ENCODE data around the gene FHAD1. TPM values are rescaled to one million over a fixed set of nuclear protein-coding genes. Genes with fewer than 3 reads are reported as not detected.

Gene FHAD1
- polyA plus RNA-seq, 3 donors: 0.67 to 0.69 TPM; not detected in 1

GRCh38 chr1:15380601-15381508, 133.8 kb downstream of the FHAD1 start:
- Histone ChIP-seq H3K4me1 (ENCODE audit: control insufficient read depth in 1 of 2, insufficient read depth in 2 of 2, low read length in 2 of 2) (peaks cover 12 to 13% of the 10 kb centered on the region in 2 donors), H3K4me2 (replicated peaks; ENCODE audit: extremely low read depth, low read length, poor library complexity, severe bottlenecking) (no peak overlapping the region), H3K79me2 (ENCODE audit: insufficient read depth, low read length) (no peaks in the 10 kb centered on the region), H3K4me3 (replicated peaks in 1 of 3; ENCODE audit: low read depth in 2 of 3, low read length in 3 of 3) (no peak overlapping the region), H3K36me3 (replicated peaks in 1 of 2; ENCODE audit: control insufficient read depth in 1 of 2, insufficient read depth in 2 of 2, low read length in 2 of 2) (no peaks in the 10 kb centered on the region), H4K20me1 (ENCODE audit: insufficient read depth, low read length) (no peaks in the 10 kb centered on the region), H3K27ac (ENCODE audit: low read depth in 1 of 2, low read length in 2 of 2) (no peak overlapping the region), H3K27me3 (ENCODE audit: control insufficient read depth in 2 of 2, insufficient read depth in 2 of 2, low read length in 2 of 2) (peaks cover 0 to 5% of the 10 kb centered on the region in 2 donors), H2AFZ (ENCODE audit: insufficient read depth, low read depth, low read length, poor library complexity, severe bottlenecking) (no peak overlapping the region), H3K9me3 (replicated peaks in 1 of 2; ENCODE audit: control insufficient read depth in 1 of 2, insufficient read depth in 1 of 2, low read length in 2 of 2) (no peaks in the 10 kb centered on the region), H3K9ac (ENCODE audit: insufficient read depth, low read length, poor library complexity, severe bottlenecking) (no peak overlapping the region)
- peaks cover 16 to 44% (median 21%) of the 10 kb centered on the region in 3 donors for H3K27me3 Mint-ChIP-seq (ENCODE audit: low read depth in 3 of 3)
- H3K9me3 Mint-ChIP-seq: peaks cover 0 to 2% (median 0%) of the 10 kb centered on the region in 7 donors
- H3K4me3 Mint-ChIP-seq: no peak overlapping the region
- 100% methylated on average over 12 of the region's 22 CpGs for WGBS (ENCODE audit: insufficient coverage)
- TF ChIP-seq, protein P1, sequence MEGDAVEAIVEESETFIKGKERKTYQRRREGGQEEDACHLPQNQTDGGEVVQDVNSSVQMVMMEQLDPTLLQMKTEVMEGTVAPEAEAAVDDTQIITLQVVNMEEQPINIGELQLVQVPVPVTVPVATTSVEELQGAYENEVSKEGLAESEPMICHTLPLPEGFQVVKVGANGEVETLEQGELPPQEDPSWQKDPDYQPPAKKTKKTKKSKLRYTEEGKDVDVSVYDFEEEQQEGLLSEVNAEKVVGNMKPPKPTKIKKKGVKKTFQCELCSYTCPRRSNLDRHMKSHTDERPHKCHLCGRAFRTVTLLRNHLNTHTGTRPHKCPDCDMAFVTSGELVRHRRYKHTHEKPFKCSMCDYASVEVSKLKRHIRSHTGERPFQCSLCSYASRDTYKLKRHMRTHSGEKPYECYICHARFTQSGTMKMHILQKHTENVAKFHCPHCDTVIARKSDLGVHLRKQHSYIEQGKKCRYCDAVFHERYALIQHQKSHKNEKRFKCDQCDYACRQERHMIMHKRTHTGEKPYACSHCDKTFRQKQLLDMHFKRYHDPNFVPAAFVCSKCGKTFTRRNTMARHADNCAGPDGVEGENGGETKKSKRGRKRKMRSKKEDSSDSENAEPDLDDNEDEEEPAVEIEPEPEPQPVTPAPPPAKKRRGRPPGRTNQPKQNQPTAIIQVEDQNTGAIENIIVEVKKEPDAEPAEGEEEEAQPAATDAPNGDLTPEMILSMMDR (IDR thresholded peaks at IDR 0.05): no peak
- H3K27ac Mint-ChIP-seq: no peak overlapping the region
- no peak for DNase-seq
- H3K4me1 Mint-ChIP-seq: peaks cover 18% of the 10 kb centered on the region
- H3K36me3 Mint-ChIP-seq: no peaks in the 10 kb centered on the region
- intact Hi-C loops (cut with micrococcal nuclease): no loop called here

- peaks cover 0 to 2% (median 0%) of the 10 kb centered on the region in 7 donors for H3K9me3 Mint-ChIP-seq
- no peak overlapping the region for H2AFZ ChIP-seq (ENCODE audit: insufficient read depth, low read depth, low read length, poor library complexity, severe bottlenecking)
- peaks cover 21 to 22% of the 10 kb centered on the region in 2 donors for H3K4me1 ChIP-seq (ENCODE audit: control insufficient read depth in 1 of 2, insufficient read depth in 2 of 2, low read length in 2 of 2)
- no peak overlapping the region for H3K4me2 ChIP-seq (replicated peaks; ENCODE audit: extremely low read depth, low read length, poor library complexity, severe bottlenecking)
- peaks cover 0 to 11% of the 10 kb centered on the region in 2 donors for H3K27me3 ChIP-seq (ENCODE audit: control insufficient read depth in 2 of 2, insufficient read depth in 2 of 2, low read length in 2 of 2)
- no peak overlapping the region for H3K4me3 ChIP-seq (replicated peaks in 1 of 3; ENCODE audit: low read depth in 2 of 3, low read length in 3 of 3)
- 94% methylated on average over 10 of the region's 12 CpGs for WGBS (ENCODE audit: insufficient coverage)
- H3K27ac ChIP-seq (ENCODE audit: low read depth in 1 of 2, low read length in 2 of 2): no peak overlapping the region
- intact Hi-C loops (cut with micrococcal nuclease): no loop called here
- DNase-seq: no peak
- H3K9ac ChIP-seq (ENCODE audit: insufficient read depth, low read length, poor library complexity, severe bottlenecking): no peak overlapping the region
- H3K36me3 ChIP-seq (replicated peaks in 1 of 2; ENCODE audit: control insufficient read depth in 1 of 2, insufficient read depth in 2 of 2, low read length in 2 of 2): no peaks in the 10 kb centered on the region
- H3K9me3 ChIP-seq (replicated peaks in 1 of 2; ENCODE audit: control insufficient read depth in 1 of 2, insufficient read depth in 1 of 2, low read length in 2 of 2): no peaks in the 10 kb centered on the region
- H3K27ac Mint-ChIP-seq: peak overlapping the region in 1 of 7 donors; percentile 3
- TF ChIP-seq, protein P1 (IDR thresholded peaks at IDR 0.05): no peak
- H3K4me3 Mint-ChIP-seq: no peak overlapping the region
- H4K20me1 ChIP-seq (ENCODE audit: insufficient read depth, low read length): no peaks in the 10 kb centered on the region
- no peaks in the 10 kb centered on the region for H3K79me2 ChIP-seq (ENCODE audit: insufficient read depth, low read length)
- no peaks in the 10 kb centered on the region for H3K36me3 Mint-ChIP-seq
- H3K27me3 Mint-ChIP-seq (ENCODE audit: low read depth in 3 of 3): peaks cover 19 to 50% (median 27%) of the 10 kb centered on the region in 3 donors
- peaks cover 27% of the 10 kb centered on the region for H3K4me1 Mint-ChIP-seq
Measured at GRCh38 chr1:15381805-15382204, 134.8 kb downstream of the FHAD1 start.
